ENCODE measurements around the gene ENPP1.
A peak's percentile ranks its signal among the peaks of the same experiment; 100 is the strongest.

The ENPP1 gene
- total RNA-seq, result 0 to 3.3 (median 1.2) reads per million in 4 experiments

GRCh38 chr6:131807644-131808459, at the start of gene ENPP1:
Gene ENPP1, plus strand, starts transcription at chr6:131808020. Its CDS starts 16 bp downstream, at chr6:131808036.
- peak; percentile 7 for DNase-seq

- no peak for DNase-seq
Measured at GRCh38 chr6:131758920-131759319, 48.9 kb upstream of the ENPP1 start.

GRCh38 chr6:131761060-131761761, 46.6 kb upstream of the ENPP1 start:
- DNase-seq, result no peak

- DNase-seq, result no peak
Measured at GRCh38 chr6:131761762-131762067, 46.1 kb upstream of the ENPP1 start.

GRCh38 chr6:131762984-131763383, 44.8 kb upstream of the ENPP1 start:
- DNase-seq, result no peak

- no peak for DNase-seq
Measured at GRCh38 chr6:131763749-131764148, 44.1 kb upstream of the ENPP1 start.

GRCh38 chr6:131764350-131764749, 43.5 kb upstream of the ENPP1 start:
- DNase-seq, result no peak

GRCh38 chr6:131765081-131765803, 42.6 kb upstream of the ENPP1 start:
- DNase-seq, result no peak

GRCh38 chr6:131765804-131766135, 42.0 kb upstream of the ENPP1 start:
- no peak for DNase-seq

GRCh38 chr6:131766631-131767030, 41.2 kb upstream of the ENPP1 start:
- no peak for DNase-seq

GRCh38 chr6:131768964-131769363, 38.9 kb upstream of the ENPP1 start:
- no peak for DNase-seq

GRCh38 chr6:131769385-131770141, 38.3 kb upstream of the ENPP1 start:
- no peak for DNase-seq

GRCh38 chr6:131770776-131771175, 37.0 kb upstream of the ENPP1 start:
- no peak for DNase-seq

GRCh38 chr6:131773284-131773950, 34.4 kb upstream of the ENPP1 start:
- DNase-seq, result no peak

GRCh38 chr6:131775886-131776285, 31.9 kb upstream of the ENPP1 start:
- no peak for DNase-seq

- no peak for DNase-seq
Measured at GRCh38 chr6:131776985-131777384, 30.8 kb upstream of the ENPP1 start.

GRCh38 chr6:131778169-131778568, 29.7 kb upstream of the ENPP1 start:
- DNase-seq, result no peak

- no peak for DNase-seq
Measured at GRCh38 chr6:131779304-131779703, 28.5 kb upstream of the ENPP1 start.

GRCh38 chr6:131780600-131780999, 27.2 kb upstream of the ENPP1 start:
- no peak for DNase-seq

GRCh38 chr6:131781687-131782086, 26.1 kb upstream of the ENPP1 start:
- DNase-seq, result no peak

GRCh38 chr6:131782764-131783163, 25.1 kb upstream of the ENPP1 start:
- no peak for DNase-seq

- no peak for DNase-seq
Measured at GRCh38 chr6:131784561-131784960, 23.3 kb upstream of the ENPP1 start.

Data from effector CD8-positive, alpha-beta T cell (primary cell).